ENCODE data around the gene SLC46A2.

GRCh38 chr9:112900488-112900887 lies 9.8 kb upstream of the SLC46A2 start:
- TF ChIP-seq CTCF (IDR thresholded peaks at IDR 0.05; ENCODE audit: insufficient read depth, low read depth, low read length) (no peak), EZH2 (IDR thresholded peaks at IDR 0.05; ENCODE audit: insufficient read depth, low read length) (no peak)
